ENCODE results near the gene WDR87.
"Not testable (repeated sequence)": the region's sequence is repeated elsewhere in the genome, so short reads cannot be mapped to it uniquely, and the experiment has no call there.

Gene WDR87

GRCh38 chr19:37893845-37894575 lies 12.4 kb downstream of the WDR87 start:
- no peaks in the 10 kb centered on the region for H3K4me1 ChIP-seq (ENCODE audit: control insufficient read depth, insufficient read depth, low read length, poor library complexity, severe bottlenecking)
- H3K27ac ChIP-seq (ENCODE audit: insufficient read depth, low read length, poor library complexity, severe bottlenecking), result no peak overlapping the region

GRCh38 chr19:37886571-37886970 lies 19.8 kb downstream of the WDR87 start:
- H3K27me3 ChIP-seq (replicated peaks; ENCODE audit: control insufficient read depth, insufficient read depth, low read length, poor library complexity, severe bottlenecking), result no peaks in the 10 kb centered on the region
- H3K4me1 ChIP-seq (ENCODE audit: control insufficient read depth, insufficient read depth, low read length, poor library complexity, severe bottlenecking), result no peaks in the 10 kb centered on the region
- H3K4me3 ChIP-seq (ENCODE audit: insufficient read depth, low read depth, low read length, poor library complexity, severe bottlenecking), result no peak overlapping the region
- H3K27ac ChIP-seq (ENCODE audit: insufficient read depth, low read length, poor library complexity, severe bottlenecking), result no peak overlapping the region
- H3K9me3 ChIP-seq (ENCODE audit: control insufficient read depth, low read length), result peaks cover 2% of the 10 kb centered on the region
- DNase-seq, result no peak
- H3K36me3 ChIP-seq (ENCODE audit: control insufficient read depth, insufficient read depth, low read length), result no peaks in the 10 kb centered on the region

More at GRCh38 chr19:37893845-37894575, 12.4 kb downstream of the WDR87 start:
- Histone ChIP-seq H3K9me3 (ENCODE audit: control insufficient read depth, low read length) (no peaks in the 10 kb centered on the region), H3K36me3 (ENCODE audit: control insufficient read depth, insufficient read depth, low read length) (no peaks in the 10 kb centered on the region), H3K4me3 (ENCODE audit: insufficient read depth, low read depth, low read length, poor library complexity, severe bottlenecking) (no peak overlapping the region), H3K27me3 (replicated peaks; ENCODE audit: control insufficient read depth, insufficient read depth, low read length, poor library complexity, severe bottlenecking) (no peaks in the 10 kb centered on the region)
- DNase-seq, result no peak

- DNase-seq, result no peak
- Histone ChIP-seq H3K9me3 (ENCODE audit: control insufficient read depth, low read length) (peaks cover 4% of the 10 kb centered on the region), H3K27me3 (replicated peaks; ENCODE audit: control insufficient read depth, insufficient read depth, low read length, poor library complexity, severe bottlenecking) (no peaks in the 10 kb centered on the region), H3K4me3 (ENCODE audit: insufficient read depth, low read depth, low read length, poor library complexity, severe bottlenecking) (no peak overlapping the region), H3K27ac (ENCODE audit: insufficient read depth, low read length, poor library complexity, severe bottlenecking) (no peak overlapping the region), H3K4me1 (ENCODE audit: control insufficient read depth, insufficient read depth, low read length, poor library complexity, severe bottlenecking) (no peaks in the 10 kb centered on the region), H3K36me3 (ENCODE audit: control insufficient read depth, insufficient read depth, low read length) (no peaks in the 10 kb centered on the region)
Observed at GRCh38 chr19:37885392-37885791, 21.0 kb downstream of the WDR87 start.

GRCh38 chr19:37877147-37877546 lies 29.2 kb downstream of the WDR87 start:
- no peaks in the 10 kb centered on the region for H3K36me3 ChIP-seq (ENCODE audit: control insufficient read depth, insufficient read depth, low read length)
- peaks cover 4% of the 10 kb centered on the region for H3K9me3 ChIP-seq (ENCODE audit: control insufficient read depth, low read length)
- H3K27ac ChIP-seq (ENCODE audit: insufficient read depth, low read length, poor library complexity, severe bottlenecking), result no peak overlapping the region
- DNase-seq, result no peak
- H3K27me3 ChIP-seq (replicated peaks; ENCODE audit: control insufficient read depth, insufficient read depth, low read length, poor library complexity, severe bottlenecking), result no peaks in the 10 kb centered on the region
- no peak overlapping the region for H3K4me3 ChIP-seq (ENCODE audit: insufficient read depth, low read depth, low read length, poor library complexity, severe bottlenecking)
- no peaks in the 10 kb centered on the region for H3K4me1 ChIP-seq (ENCODE audit: control insufficient read depth, insufficient read depth, low read length, poor library complexity, severe bottlenecking)

GRCh38 chr19:37876032-37876431 lies 30.4 kb downstream of the WDR87 start:
- no peaks in the 10 kb centered on the region for H3K4me1 ChIP-seq (ENCODE audit: control insufficient read depth, insufficient read depth, low read length, poor library complexity, severe bottlenecking)

GRCh38 chr19:37874784-37875183 lies 31.6 kb downstream of the WDR87 start:
- Histone ChIP-seq H3K36me3 (ENCODE audit: control insufficient read depth, insufficient read depth, low read length) (no peaks in the 10 kb centered on the region), H3K9me3 (ENCODE audit: control insufficient read depth, low read length) (no peaks in the 10 kb centered on the region), H3K27me3 (replicated peaks; ENCODE audit: control insufficient read depth, insufficient read depth, low read length, poor library complexity, severe bottlenecking) (no peaks in the 10 kb centered on the region), H3K27ac (ENCODE audit: insufficient read depth, low read length, poor library complexity, severe bottlenecking) (no peak overlapping the region), H3K4me3 (ENCODE audit: insufficient read depth, low read depth, low read length, poor library complexity, severe bottlenecking) (no peak overlapping the region), H3K4me1 (ENCODE audit: control insufficient read depth, insufficient read depth, low read length, poor library complexity, severe bottlenecking) (no peaks in the 10 kb centered on the region)
- DNase-seq, result no peak

More at GRCh38 chr19:37876032-37876431, 30.4 kb downstream of the WDR87 start:
- DNase-seq, result no peak
- no peaks in the 10 kb centered on the region for H3K36me3 ChIP-seq (ENCODE audit: control insufficient read depth, insufficient read depth, low read length)
- H3K27me3 ChIP-seq (replicated peaks; ENCODE audit: control insufficient read depth, insufficient read depth, low read length, poor library complexity, severe bottlenecking), result no peaks in the 10 kb centered on the region
- H3K27ac ChIP-seq (ENCODE audit: insufficient read depth, low read length, poor library complexity, severe bottlenecking), result no peak overlapping the region
- no peak overlapping the region for H3K4me3 ChIP-seq (ENCODE audit: insufficient read depth, low read depth, low read length, poor library complexity, severe bottlenecking)
- no peaks in the 10 kb centered on the region for H3K9me3 ChIP-seq (ENCODE audit: control insufficient read depth, low read length)

GRCh38 chr19:37872383-37872782 lies 34.0 kb downstream of the WDR87 start:
- no peak overlapping the region for H3K4me3 ChIP-seq (ENCODE audit: insufficient read depth, low read depth, low read length, poor library complexity, severe bottlenecking)
- no peak overlapping the region for H3K27ac ChIP-seq (ENCODE audit: insufficient read depth, low read length, poor library complexity, severe bottlenecking)
- H3K9me3 ChIP-seq (ENCODE audit: control insufficient read depth, low read length), result no peaks in the 10 kb centered on the region
- H3K36me3 ChIP-seq (ENCODE audit: control insufficient read depth, insufficient read depth, low read length), result no peaks in the 10 kb centered on the region
- no peaks in the 10 kb centered on the region for H3K27me3 ChIP-seq (replicated peaks; ENCODE audit: control insufficient read depth, insufficient read depth, low read length, poor library complexity, severe bottlenecking)
- no peak for DNase-seq
- no peaks in the 10 kb centered on the region for H3K4me1 ChIP-seq (ENCODE audit: control insufficient read depth, insufficient read depth, low read length, poor library complexity, severe bottlenecking)

- H3K27ac ChIP-seq (ENCODE audit: insufficient read depth, low read length, poor library complexity, severe bottlenecking), result no peak overlapping the region
- H3K4me3 ChIP-seq (ENCODE audit: insufficient read depth, low read depth, low read length, poor library complexity, severe bottlenecking), result no peak overlapping the region
- no peak for DNase-seq
- H3K36me3 ChIP-seq (ENCODE audit: control insufficient read depth, insufficient read depth, low read length), result no peaks in the 10 kb centered on the region
- no peaks in the 10 kb centered on the region for H3K9me3 ChIP-seq (ENCODE audit: control insufficient read depth, low read length)
- no peaks in the 10 kb centered on the region for H3K27me3 ChIP-seq (replicated peaks; ENCODE audit: control insufficient read depth, insufficient read depth, low read length, poor library complexity, severe bottlenecking)
- no peaks in the 10 kb centered on the region for H3K4me1 ChIP-seq (ENCODE audit: control insufficient read depth, insufficient read depth, low read length, poor library complexity, severe bottlenecking)
Observed at GRCh38 chr19:37869766-37870340, 36.5 kb downstream of the WDR87 start.

GRCh38 chr19:37867831-37868230 lies 38.6 kb downstream of the WDR87 start:
- DNase-seq, result no peak
- no peaks in the 10 kb centered on the region for H3K9me3 ChIP-seq (ENCODE audit: control insufficient read depth, low read length)
- H3K4me3 ChIP-seq (ENCODE audit: insufficient read depth, low read depth, low read length, poor library complexity, severe bottlenecking), result no peak overlapping the region
- H3K4me1 ChIP-seq (ENCODE audit: control insufficient read depth, insufficient read depth, low read length, poor library complexity, severe bottlenecking), result no peaks in the 10 kb centered on the region
- no peaks in the 10 kb centered on the region for H3K36me3 ChIP-seq (ENCODE audit: control insufficient read depth, insufficient read depth, low read length)
- H3K27ac ChIP-seq (ENCODE audit: insufficient read depth, low read length, poor library complexity, severe bottlenecking), result no peak overlapping the region
- H3K27me3 ChIP-seq (replicated peaks; ENCODE audit: control insufficient read depth, insufficient read depth, low read length, poor library complexity, severe bottlenecking), result no peaks in the 10 kb centered on the region

- not testable (repeated sequence) for H3K4me1 ChIP-seq (ENCODE audit: control insufficient read depth, insufficient read depth, low read length, poor library complexity, severe bottlenecking); H3K27ac ChIP-seq (ENCODE audit: insufficient read depth, low read length, poor library complexity, severe bottlenecking); H3K4me3 ChIP-seq (ENCODE audit: insufficient read depth, low read depth, low read length, poor library complexity, severe bottlenecking); DNase-seq; H3K36me3 ChIP-seq (ENCODE audit: control insufficient read depth, insufficient read depth, low read length); H3K27me3 ChIP-seq (replicated peaks; ENCODE audit: control insufficient read depth, insufficient read depth, low read length, poor library complexity, severe bottlenecking); H3K9me3 ChIP-seq (ENCODE audit: control insufficient read depth, low read length)
Observed at GRCh38 chr19:37865930-37866329, 40.5 kb downstream of the WDR87 start.

Measured in effector memory CD4-positive, alpha-beta T cell (primary cell).